SK-N-MC (cell line): ENCODE measurements around the gene SCPEP1.

Experiments
- EZH2 ChIP-seq: fragments of 200-600 bp; sonication (generic); IDR thresholded peaks from one replicate; pipeline ENCODE4 v1.6.1; 2017; ENCODE audit warnings: antibody characterized with exemption
- FOXP2 ChIP-seq: optimal IDR thresholded peaks from 2 replicates; pipeline ENCODE3; 2011; ENCODE audit warnings: mild to moderate bottlenecking, moderate library complexity; ENCODE audit not compliant: insufficient read depth; ENCODE audit errors: extremely low read length, control extremely low read depth
- POLR2AphosphoS5 ChIP-seq: IDR thresholded peaks from 2 replicates; pipeline ENCODE4 v1.6.1; 2012; ENCODE audit warnings: mild to moderate bottlenecking, low read depth, low read length, borderline replicate concordance

DNA sequence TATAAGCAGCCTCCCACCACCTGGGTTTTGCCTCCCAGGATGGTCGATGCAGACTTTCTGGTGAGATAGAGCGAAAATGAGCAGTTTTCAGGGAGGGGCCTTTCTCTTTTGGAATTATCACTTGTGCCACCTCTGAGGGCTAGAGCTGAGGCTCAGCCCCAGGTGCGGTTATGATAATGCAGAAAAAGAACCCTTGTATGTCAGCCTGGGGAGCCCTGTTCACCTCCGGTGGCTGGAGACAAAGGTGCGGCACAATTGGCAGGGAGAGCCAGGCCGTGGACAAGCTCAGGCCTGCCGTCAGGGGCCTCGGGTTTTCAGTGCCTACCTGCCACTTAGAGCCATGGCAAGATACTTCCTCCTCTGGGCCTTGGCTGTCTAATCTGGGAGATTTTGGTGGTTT lies 4.4 kb downstream of the SCPEP1 start:
- no peak for TF ChIP-seq EZH2
- no peak for TF ChIP-seq POLR2AphosphoS5
- no peak for TF ChIP-seq FOXP2
